AG04449 (cell line): ENCODE measurements around the gene DMD.

Source experiments
- CTCF ChIA-PET: fragments of 350-600 bp; formaldehyde crosslinking; extraction: SDS; loops from one replicate; lab custom pipeline; 2021; ENCODE audit warnings: antibody characterized with exemption; lab: Yijun Ruan, JAX
- POLR2A ChIA-PET: fragments of 400-600, 350-600 bp; formaldehyde crosslinking; extraction: SDS; loops from one replicate; lab custom pipeline; 2020; ENCODE audit warnings: antibody characterized with exemption, inconsistent platforms; lab: Yijun Ruan, JAX
- DNase-seq: peaks from one replicate; pipeline ENCODE4 v3.0.0-alpha.2; 2010; ENCODE audit warnings: low read depth, low spot score
- H3K4me3 ChIP-seq: 2 replicates; pipeline ENCODE4 v1.5.1; 2011; ENCODE audit warnings: low read depth, mild to moderate bottlenecking, control low read depth, low read length
- CTCF ChIP-seq: IDR thresholded peaks from one replicate; pipeline ENCODE4 v1.5.1; 2011; ENCODE audit warnings: mild to moderate bottlenecking, moderate library complexity, low read length, control low read depth, inconsistent platforms; ENCODE audit not compliant: insufficient read depth; ENCODE audit errors: missing control alignments

DMD gene

GRCh38 chrX:32480019-32480418, 731.3 kb downstream of the DMD start:
- CTCF ChIA-PET, result no interaction called here
- POLR2A ChIA-PET, result no interaction called here
- TF ChIP-seq CTCF, result no peak
- H3K4me3 ChIP-seq, result no peak overlapping the region
- no peak for DNase-seq

- no peak for DNase-seq
- CTCF ChIA-PET, result no interaction called here
- no peak overlapping the region for H3K4me3 ChIP-seq
- no peak for TF ChIP-seq CTCF
- POLR2A ChIA-PET, result no interaction called here
Observed at GRCh38 chrX:32472364-32472763, 739.0 kb downstream of the DMD start.

GRCh38 chrX:32455704-32456103, 755.6 kb downstream of the DMD start:
- ChIA-PET POLR2A (no interaction called here), CTCF (no interaction called here)
- H3K4me3 ChIP-seq, result no peak overlapping the region
- DNase-seq, result no peak
- TF ChIP-seq CTCF, result no peak

- H3K4me3 ChIP-seq, result no peak overlapping the region
- TF ChIP-seq CTCF, result no peak
- no peak for DNase-seq
- POLR2A ChIA-PET, result no interaction called here
- CTCF ChIA-PET, result no interaction called here
Observed at GRCh38 chrX:32451954-32452695, 759.2 kb downstream of the DMD start.

GRCh38 chrX:32448945-32449344, 762.4 kb downstream of the DMD start:
- DNase-seq, result no peak
- no peak overlapping the region for H3K4me3 ChIP-seq
- no peak for TF ChIP-seq CTCF
- POLR2A ChIA-PET, result no interaction called here
- CTCF ChIA-PET, result interaction anchor here (0.7 to 0.8 kb wide), 2 partner anchors 1732 to 1878 kb away, joined by 3 read pairs; no protein-coding TSS in a partner anchor

- CTCF ChIA-PET, result no interaction called here
- POLR2A ChIA-PET, result no interaction called here
- DNase-seq, result no peak
- H3K4me3 ChIP-seq, result no peak overlapping the region
- no peak for TF ChIP-seq CTCF
Observed at GRCh38 chrX:32448320-32448719, 763.0 kb downstream of the DMD start.
